GM23338 (cell line): ENCODE results near the gene SUPT6H. TPM values are rescaled to one million over a fixed set of nuclear protein-coding genes. Genes with fewer than 3 reads are reported as not detected.

Source experiments
- ATAC-seq: fragments of 200-7000 bp; cut with Tn5 transposase; 3 replicates; pipeline ENCODE4 v1.9.1; 2020
- DNase-seq: peaks from one replicate; pipeline ENCODE4 v3.0.0-alpha.2; 2015; ENCODE audit warnings: low spot score
- H2AFZ ChIP-seq: fragments of 200-600 bp; sonication (generic); 2 replicates; pipeline ENCODE4 v1.8.0; 2016; ENCODE audit warnings: antibody characterized with exemption, mild to moderate bottlenecking, moderate library complexity
- H3F3A ChIP-seq: fragments of 200-600 bp; sonication (generic); replicated peaks from 2 replicates; pipeline ENCODE4 v1.8.0; 2017; ENCODE audit warnings: antibody characterized with exemption, mixed run types, low read depth
- H3K27ac ChIP-seq: fragments of 200-600 bp; sonication (generic); 2 replicates; pipeline ENCODE4 v1.6.1; 2016; ENCODE audit warnings: low read depth
- H3K27me3 ChIP-seq: fragments of 200-600 bp; sonication (generic); 2 replicates; pipeline ENCODE4 v1.8.0; 2016; ENCODE audit warnings: mild to moderate bottlenecking, mixed run types, moderate library complexity; ENCODE audit not compliant: insufficient read depth
- H3K36me3 ChIP-seq: fragments of 200-600 bp; sonication (generic); 2 replicates; pipeline ENCODE4 v1.8.0; 2016; ENCODE audit warnings: mild to moderate bottlenecking; ENCODE audit not compliant: insufficient read depth
- H3K4me1 ChIP-seq: fragments of 200-600 bp; sonication (generic); 2 replicates; pipeline ENCODE4 v1.8.0; 2016; ENCODE audit warnings: mild to moderate bottlenecking, moderate library complexity; ENCODE audit not compliant: insufficient read depth
- H3K4me2 ChIP-seq: fragments of 200-600 bp; sonication (generic); 2 replicates; pipeline ENCODE4 v1.7.1; 2017; ENCODE audit warnings: mixed run types
- H3K4me3 ChIP-seq: fragments of 200-600 bp; sonication (generic); 2 replicates; pipeline ENCODE4 v1.6.1; 2016; ENCODE audit warnings: mixed run types
- H3K79me2 ChIP-seq: fragments of 200-600 bp; sonication (generic); replicated peaks from 2 replicates; pipeline ENCODE4 v1.8.0; 2017; ENCODE audit warnings: mild to moderate bottlenecking; ENCODE audit not compliant: insufficient read depth
- H3K9me2 ChIP-seq: fragments of 200-600 bp; sonication (generic); 2 replicates; pipeline ENCODE4 v1.8.0; 2017; ENCODE audit not compliant: insufficient read depth
- H4K20me1 ChIP-seq: fragments of 200-600 bp; sonication (generic); replicated peaks from 2 replicates; pipeline ENCODE4 v1.8.0; 2017; ENCODE audit warnings: mild to moderate bottlenecking; ENCODE audit not compliant: insufficient read depth
- H3K27ac Mint-ChIP-seq: 2 replicates; pipeline ENCODE4 v1.8.0; 2020; ENCODE audit warnings: inconsistent platforms, mild to moderate bottlenecking, moderate library complexity, mixed read lengths
- H3K27me3 Mint-ChIP-seq: 3 replicates; pipeline ENCODE4 v1.8.0; 2022; ENCODE audit warnings: low read depth, mild to moderate bottlenecking, moderate library complexity, mixed read lengths, inconsistent platforms; ENCODE audit not compliant: insufficient read depth, poor library complexity
- H3K36me3 Mint-ChIP-seq: 3 replicates; pipeline ENCODE4 v1.8.0; 2021; ENCODE audit warnings: low read depth, mild to moderate bottlenecking, inconsistent platforms, moderate library complexity, mixed read lengths
- H3K4me1 Mint-ChIP-seq: 3 replicates; pipeline ENCODE4 v1.8.0; 2020; ENCODE audit warnings: mild to moderate bottlenecking, inconsistent platforms, mixed read lengths
- H3K4me3 Mint-ChIP-seq: 3 replicates; pipeline ENCODE4 v1.8.0; 2021; ENCODE audit warnings: moderate library complexity, mild to moderate bottlenecking, inconsistent platforms, mixed read lengths
- H3K9me3 Mint-ChIP-seq: 3 replicates; pipeline ENCODE4 v1.8.0; 2020; ENCODE audit warnings: moderate library complexity, mild to moderate bottlenecking, inconsistent platforms, mixed read lengths
- CREB1 ChIP-seq: fragments of 250-450 bp; sonication (Bioruptor Pico); IDR thresholded peaks from 2 replicates; pipeline ENCODE4 v1.5.0; 2020; ENCODE audit warnings: low read depth, mild to moderate bottlenecking, moderate library complexity
- CTCF ChIP-seq, 2 experiments: fragments of 200-600 bp in 1 of 2; sonication (generic) in 1 of 2; conservative IDR thresholded peaks; 2 replicates each; pipeline versions ENCODE4 v1.5.1 to v1.6.1; 2016 to 2017; ENCODE audit warnings: antibody characterized with exemption in 2 of 2, low read depth in 2 of 2, mild to moderate bottlenecking in 2 of 2, moderate library complexity in 1 of 2
- ETS1 ChIP-seq: IDR thresholded peaks from 2 replicates; pipeline ENCODE4 v1.6.1; 2016; ENCODE audit warnings: antibody characterized with exemption
- NANOG ChIP-seq: IDR thresholded peaks from 2 replicates; pipeline ENCODE4 v1.6.1; 2016; ENCODE audit warnings: antibody characterized with exemption, borderline replicate concordance
- POLR2AphosphoS5 ChIP-seq: IDR thresholded peaks from 2 replicates; pipeline ENCODE4 v1.6.1; 2016; ENCODE audit warnings: antibody characterized with exemption, low read depth
- ZNF114 ChIP-seq: fragments of 250-450 bp; sonication (Bioruptor Pico); IDR thresholded peaks from 2 replicates; pipeline ENCODE4 v1.5.0; 2020; ENCODE audit warnings: mild to moderate bottlenecking, moderate library complexity
- ZNF462 ChIP-seq: fragments of 250-450 bp; sonication (Bioruptor Pico); IDR thresholded peaks from 2 replicates; pipeline ENCODE4 v1.5.0; 2020; ENCODE audit warnings: mild to moderate bottlenecking, moderate library complexity
- polyA plus RNA-seq: library from polyadenylated mRNA; unstranded; fragments of >200 nt; fragmentation: Nextera tagmentation; extraction: Ambion mirVana; gene quantifications from 2 replicates; pipeline ENCODE4 v1.2.1, GENCODE V29; 2016
- total RNA-seq: library from RNA; depleted of rRNA; stranded (reverse); fragments of >200 nt; shearing (Covaris generic); gene quantifications from 2 replicates; pipeline ENCODE4 v1.2.3, GENCODE V29; 2014

SUPT6H gene
- total and polyA plus RNA-seq, 2 experiments from 2014 or later: 17.8 to 70.7 TPM

DNA sequence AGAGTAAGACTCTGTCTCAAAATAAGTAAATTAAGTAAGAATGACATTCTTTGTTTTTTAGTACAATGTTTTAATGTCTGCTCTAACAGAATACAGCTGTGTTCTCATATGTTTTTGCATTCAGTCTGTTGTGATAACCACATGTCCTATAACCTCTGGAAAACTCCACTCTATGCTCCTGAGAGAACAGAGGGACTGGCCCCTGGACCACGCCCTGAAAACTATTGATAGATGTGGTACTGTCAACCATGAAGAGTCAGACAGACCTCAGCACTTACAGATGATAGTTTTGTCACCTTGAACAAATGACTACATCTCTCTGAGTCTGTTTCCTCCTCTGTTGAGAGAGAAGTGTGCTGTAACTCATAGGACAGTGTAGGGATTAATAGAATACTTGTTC, 7.9 kb downstream of the SUPT6H start:
- Mint-ChIP-seq H3K4me3 (no peak overlapping the region), H3K36me3 (peaks cover 61% of the 10 kb centered on the region), H3K27ac (no peak overlapping the region), H3K27me3 (no peaks in the 10 kb centered on the region), H3K9me3 (no peaks in the 10 kb centered on the region), H3K4me1 (no peaks in the 10 kb centered on the region)
- no peak overlapping the region for H3K4me2 ChIP-seq
- no peak overlapping the region for H3K27ac ChIP-seq
- no peaks in the 10 kb centered on the region for H3K27me3 ChIP-seq
- ATAC-seq: no peak
- peaks cover 54% of the 10 kb centered on the region for H3K79me2 ChIP-seq
- H4K20me1 ChIP-seq: peaks cover 29% of the 10 kb centered on the region
- H3K36me3 ChIP-seq: peaks cover 37% of the 10 kb centered on the region
- H3F3A ChIP-seq: peaks cover 9% of the 10 kb centered on the region
- DNase-seq: no peak
- TF ChIP-seq CTCF (conservative IDR thresholded peaks at IDR 0.05; ENCODE audit: low read depth in 2 of 2): no peak
- TF ChIP-seq ZNF462: no peak
- TF ChIP-seq POLR2AphosphoS5: no peak
- TF ChIP-seq ETS1: no peak
- no peak for TF ChIP-seq CREB1 (CRISPR knock-in tag)
- no peak for TF ChIP-seq NANOG
- no peak for TF ChIP-seq ZNF114
- H3K4me3 ChIP-seq: no peak overlapping the region
- no peaks in the 10 kb centered on the region for H3K4me1 ChIP-seq
- H2AFZ ChIP-seq: no peak overlapping the region
- no peaks in the 10 kb centered on the region for H3K9me2 ChIP-seq
